Dedifferentiated amniotic fluid mesenchymal stem cell (primary cell): Measurements from ENCODE around the gene MNX1.

Experiments used
- DNase-seq: peaks from one replicate; pipeline ENCODE4 v3.0.0-alpha.2; 2016; ENCODE audit errors: extremely low spot score

MNX1 gene

GRCh38 chr7:157014635-157015555 is 4.4 kb upstream of the MNX1 start:
- DNase-seq, result no peak

- no peak for DNase-seq
Observed at GRCh38 chr7:157013602-157014549, 3.4 kb upstream of the MNX1 start.

- no peak for DNase-seq
Observed at GRCh38 chr7:157013101-157013500, 2.6 kb upstream of the MNX1 start.

GRCh38 chr7:157012113-157012547 is 1.7 kb upstream of the MNX1 start:
- no peak for DNase-seq

- DNase-seq, result no peak
Observed at GRCh38 chr7:157011333-157012112, 1.1 kb upstream of the MNX1 start.

GRCh38 chr7:157009778-157010587 is 480 bp downstream of the MNX1 start:
- no peak for DNase-seq

GRCh38 chr7:157009170-157009777 is 1.2 kb downstream of the MNX1 start:
- no peak for DNase-seq

GRCh38 chr7:157008206-157009169 is 2.0 kb downstream of the MNX1 start:
- no peak for DNase-seq

GRCh38 chr7:157007470-157008066 is 2.9 kb downstream of the MNX1 start:
- DNase-seq, result no peak

GRCh38 chr7:157006829-157007469 is 3.5 kb downstream of the MNX1 start:
- DNase-seq, result no peak

GRCh38 chr7:157006205-157006747 is 4.2 kb downstream of the MNX1 start:
- DNase-seq, result no peak

- no peak for DNase-seq
Observed at GRCh38 chr7:157005456-157006204, 4.8 kb downstream of the MNX1 start.

- no peak for DNase-seq
Observed at GRCh38 chr7:157004521-157005455, 5.7 kb downstream of the MNX1 start.

GRCh38 chr7:157003756-157004520 is 6.5 kb downstream of the MNX1 start:
- no peak for DNase-seq

GRCh38 chr7:157003445-157003755 is 7.1 kb downstream of the MNX1 start:
- no peak for DNase-seq
